ENCODE measurements around the gene LRRC32. TPM values are rescaled to one million over a fixed set of nuclear protein-coding genes. Genes with fewer than 3 reads are reported as not detected.
"Not testable (repeated sequence)": the region's sequence is repeated elsewhere in the genome, so short reads cannot be mapped to it uniquely, and the experiment has no call there.

Gene LRRC32
- total RNA-seq, 2 experiments from 2014 or later: 0.32 to 4.7 TPM

DNA sequence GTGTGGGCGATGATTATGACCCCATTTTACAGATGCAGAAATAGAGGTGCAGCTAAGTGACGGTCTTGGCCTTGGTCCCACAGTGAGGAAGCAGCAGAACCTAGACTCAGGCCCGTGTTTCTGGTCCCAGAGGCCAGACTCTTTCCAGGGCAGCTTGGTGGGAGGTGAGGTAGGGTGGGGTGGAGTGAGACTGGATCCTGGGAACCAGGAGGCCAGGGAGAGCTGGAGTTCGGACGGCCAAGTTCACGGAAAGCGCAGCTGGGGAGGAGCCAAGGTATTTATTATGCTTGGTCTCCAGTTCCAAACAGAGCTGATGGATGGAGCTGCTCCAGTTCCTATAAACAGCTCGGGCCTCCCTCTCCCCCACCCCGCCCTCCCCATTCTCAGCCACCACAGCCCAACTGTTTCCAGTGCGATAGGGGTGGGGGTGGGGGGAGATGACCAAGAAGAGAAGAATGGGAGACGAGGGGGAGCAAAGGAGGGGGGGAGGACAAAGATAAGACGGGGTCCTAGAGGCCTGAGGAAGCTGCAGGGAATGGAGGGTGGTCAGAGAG is 16.2 kb downstream of the LRRC32 start:
- Mint-ChIP-seq H3K27me3 (peaks cover 17% of the 10 kb centered on the region), H3K9me3 (ENCODE audit: low read depth) (no peaks in the 10 kb centered on the region), H3K4me3 (no peak overlapping the region), H3K36me3 (no peaks in the 10 kb centered on the region), H3K4me1 (no peaks in the 10 kb centered on the region), H3K27ac (no peak overlapping the region)
- ATAC-seq (no peak), DNase-seq (no peak)
- CTCF ChIA-PET: no interaction called here

DNA sequence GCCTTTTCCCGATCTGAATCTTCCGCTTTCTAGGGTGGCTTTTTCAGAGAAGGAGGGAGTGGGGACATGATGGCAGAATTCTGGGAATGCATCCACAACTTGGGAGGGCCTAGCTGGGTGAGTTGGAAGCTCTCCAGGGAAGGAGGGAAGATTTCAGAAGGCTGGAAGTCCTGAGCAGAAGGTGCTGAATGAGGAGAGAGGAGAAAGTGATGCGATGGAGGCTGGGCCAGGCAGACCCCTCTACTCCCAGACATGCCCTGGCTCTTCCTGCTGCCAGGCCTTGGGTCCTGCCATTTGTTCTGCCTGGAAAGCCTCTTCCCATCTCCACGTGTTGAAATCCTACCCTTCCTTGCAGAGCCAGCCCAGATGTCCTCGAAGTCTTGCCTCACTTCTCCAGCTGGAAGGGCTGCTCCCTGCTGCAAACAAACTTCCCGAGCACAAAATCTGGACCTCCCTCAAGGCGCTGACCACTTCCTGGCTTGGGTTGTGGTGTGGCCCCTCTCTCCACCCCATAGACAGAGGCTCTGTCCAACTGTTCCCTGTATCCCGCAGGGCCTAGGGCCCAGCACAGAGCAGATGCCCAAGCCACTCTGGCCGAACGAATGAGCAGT is 16.8 kb downstream of the LRRC32 start:
- H3K27ac Mint-ChIP-seq: no peak overlapping the region
- CTCF ChIA-PET: no interaction called here
- no peaks in the 10 kb centered on the region for H3K4me1 Mint-ChIP-seq
- no peak for ATAC-seq
- DNase-seq: no peak
- H3K9me3 Mint-ChIP-seq (ENCODE audit: low read depth): no peaks in the 10 kb centered on the region
- peaks cover 23% of the 10 kb centered on the region for H3K27me3 Mint-ChIP-seq
- no peaks in the 10 kb centered on the region for H3K36me3 Mint-ChIP-seq
- no peak overlapping the region for H3K4me3 Mint-ChIP-seq

DNA sequence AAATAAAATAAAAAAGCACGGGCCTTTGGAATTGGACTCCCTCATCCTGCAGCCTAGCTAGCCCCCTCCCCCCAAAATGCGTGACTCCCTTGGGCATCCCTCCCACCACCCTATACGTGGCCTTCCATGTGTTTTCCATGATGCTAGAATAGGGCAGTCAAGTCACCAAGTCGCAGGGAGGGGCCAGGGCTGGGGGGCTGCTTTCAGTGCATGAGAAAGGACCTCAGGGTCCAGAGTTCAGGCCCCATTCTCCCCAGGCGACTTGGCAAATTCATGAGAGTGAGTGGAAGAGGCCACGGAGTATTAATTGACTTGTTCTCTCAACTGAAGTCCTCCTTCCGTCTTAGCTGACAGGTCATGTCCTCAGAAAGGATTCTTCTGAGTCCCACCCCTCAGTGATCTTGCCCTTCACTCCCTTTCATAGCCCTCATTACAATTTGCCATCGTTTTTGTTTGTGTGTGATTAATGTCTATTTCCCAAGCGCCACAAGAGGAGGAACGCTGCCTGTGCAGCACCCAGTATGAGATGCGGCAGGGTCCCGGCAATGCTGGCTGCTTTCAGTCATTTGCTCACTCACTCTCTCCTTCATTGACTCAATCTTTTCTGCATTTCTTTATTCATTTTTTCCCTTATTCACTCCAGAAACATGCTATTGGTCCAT is 17.4 kb downstream of the LRRC32 start:
- no peak for DNase-seq

DNA sequence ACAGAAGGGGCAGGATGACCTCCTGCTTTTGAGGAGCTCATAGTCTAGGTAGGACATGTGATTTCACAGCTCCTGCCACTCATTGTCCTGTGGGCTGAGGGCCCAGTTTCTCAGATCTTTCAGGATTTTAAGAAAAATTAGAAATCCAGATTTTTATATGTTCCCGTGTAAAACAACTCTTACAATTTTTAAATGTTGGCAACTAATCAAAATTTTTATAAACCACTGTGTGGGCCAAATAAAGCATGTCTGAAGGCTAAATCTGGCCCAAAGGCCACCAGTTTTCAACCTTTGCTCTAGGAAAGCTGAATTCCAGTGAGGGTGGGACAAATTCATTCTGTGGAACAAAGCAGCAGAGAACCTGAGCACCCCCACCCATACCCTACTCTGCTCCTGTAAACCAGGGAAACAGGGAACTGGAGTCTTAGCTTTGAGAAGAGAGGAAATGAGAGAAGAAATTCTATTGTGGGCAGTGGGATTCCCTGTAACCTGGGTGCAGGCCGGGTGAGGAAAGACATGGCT is 20.6 kb downstream of the LRRC32 start:
- DNase-seq (no peak), ATAC-seq (no peak)
- CTCF ChIA-PET: no interaction called here
- peaks cover 57% of the 10 kb centered on the region for H3K27me3 Mint-ChIP-seq
- no peaks in the 10 kb centered on the region for H3K4me1 Mint-ChIP-seq
- H3K27ac Mint-ChIP-seq: no peak overlapping the region
- H3K9me3 Mint-ChIP-seq (ENCODE audit: low read depth): peaks cover 2% of the 10 kb centered on the region
- H3K36me3 Mint-ChIP-seq: no peaks in the 10 kb centered on the region
- no peak overlapping the region for H3K4me3 Mint-ChIP-seq

More for the DNA sequence above, 17.4 kb downstream of the LRRC32 start:
- Mint-ChIP-seq H3K27ac (no peak overlapping the region), H3K27me3 (peaks cover 26% of the 10 kb centered on the region), H3K4me3 (no peak overlapping the region), H3K9me3 (ENCODE audit: low read depth) (no peaks in the 10 kb centered on the region), H3K36me3 (no peaks in the 10 kb centered on the region), H3K4me1 (no peaks in the 10 kb centered on the region)
- CTCF ChIA-PET: no interaction called here
- ATAC-seq: no peak

DNA sequence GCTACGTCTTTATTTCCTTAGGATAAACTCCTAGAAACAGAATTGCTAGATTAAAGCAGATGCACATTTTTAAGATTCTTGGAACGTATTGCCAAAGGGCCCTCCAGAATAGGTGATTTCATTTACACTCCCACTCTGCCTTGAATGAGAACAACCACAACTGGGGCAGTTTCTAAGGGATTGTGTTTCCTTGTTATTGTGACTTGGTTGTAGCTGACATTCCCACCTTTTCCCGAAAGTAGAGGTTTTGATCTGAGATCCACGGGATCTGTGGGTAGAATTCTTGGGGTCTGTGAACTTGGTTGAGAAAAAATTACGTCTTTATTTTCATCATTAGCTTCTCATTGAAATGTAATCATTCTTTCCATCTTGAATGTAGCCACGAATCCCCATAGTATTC is 21.5 kb downstream of the LRRC32 start:
- ATAC-seq (no peak), DNase-seq (no peak)
- Mint-ChIP-seq H3K27ac (no peak overlapping the region), H3K27me3 (peaks cover 66% of the 10 kb centered on the region), H3K9me3 (ENCODE audit: low read depth) (peaks cover 2% of the 10 kb centered on the region), H3K36me3 (no peaks in the 10 kb centered on the region), H3K4me3 (no peak overlapping the region), H3K4me1 (no peaks in the 10 kb centered on the region)
- CTCF ChIA-PET: no interaction called here

DNA sequence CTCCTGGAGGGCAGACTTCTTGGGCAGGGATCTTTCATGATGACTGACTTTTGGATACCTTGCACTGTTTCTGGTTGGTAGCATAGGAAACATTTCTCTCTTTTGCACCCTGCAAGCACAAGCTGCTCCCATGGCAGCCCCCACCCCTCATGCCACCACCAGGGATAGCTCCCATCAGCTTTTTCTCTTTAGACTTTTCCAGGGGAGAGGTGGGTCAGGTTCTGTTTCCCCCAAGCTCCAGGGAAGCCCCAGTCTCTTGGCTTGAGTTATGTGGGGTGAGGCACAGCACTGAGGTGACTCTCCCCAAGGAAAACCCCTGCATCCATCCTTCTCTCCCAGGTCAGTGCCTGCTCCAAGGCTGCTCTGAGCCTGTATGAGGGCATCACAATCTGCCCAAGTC is 22.5 kb downstream of the LRRC32 start:
- no peak overlapping the region for H3K4me3 Mint-ChIP-seq
- H3K27me3 Mint-ChIP-seq: peaks cover 72% of the 10 kb centered on the region
- H3K36me3 Mint-ChIP-seq: no peaks in the 10 kb centered on the region
- H3K27ac Mint-ChIP-seq: no peak overlapping the region
- DNase-seq (no peak), ATAC-seq (no peak)
- CTCF ChIA-PET: no interaction called here
- H3K9me3 Mint-ChIP-seq (ENCODE audit: low read depth): peaks cover 2% of the 10 kb centered on the region
- no peaks in the 10 kb centered on the region for H3K4me1 Mint-ChIP-seq

DNA sequence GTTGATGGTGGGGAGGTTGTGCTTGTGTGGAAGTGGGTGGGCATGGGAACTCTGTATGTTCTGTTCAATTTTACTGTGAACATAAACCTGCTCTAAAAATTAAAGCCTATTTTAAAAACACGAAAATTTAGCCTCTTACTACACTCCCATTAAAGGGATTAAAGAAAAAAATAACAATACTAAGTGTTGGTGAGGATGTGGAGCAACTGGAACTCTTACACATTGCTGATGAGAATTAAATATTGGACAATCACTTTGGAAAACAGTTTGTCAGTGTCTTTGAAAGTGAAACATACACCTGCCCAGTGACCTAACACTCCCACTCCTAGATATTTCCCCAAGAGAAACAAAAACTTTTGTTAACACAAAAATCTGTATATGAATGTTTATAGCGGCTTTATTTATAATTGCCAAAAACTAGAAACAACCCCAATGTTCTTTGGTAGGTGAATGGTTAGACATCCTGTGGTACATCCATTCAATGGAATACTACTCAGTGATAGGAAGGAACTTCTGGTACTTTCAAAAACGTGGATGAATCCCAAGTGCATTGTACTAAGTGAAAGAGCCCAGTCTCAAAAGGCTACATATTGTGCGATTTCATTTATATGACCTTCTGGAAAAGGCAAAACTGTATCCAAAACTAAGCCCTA is 23.5 kb downstream of the LRRC32 start:
- Mint-ChIP-seq H3K9me3 (ENCODE audit: low read depth) (peaks cover 2% of the 10 kb centered on the region), H3K27ac (no peak overlapping the region), H3K36me3 (no peaks in the 10 kb centered on the region), H3K4me1 (no peaks in the 10 kb centered on the region), H3K27me3 (peaks cover 79% of the 10 kb centered on the region), H3K4me3 (no peak overlapping the region)
- DNase-seq (no peak), ATAC-seq (no peak)
- CTCF ChIA-PET: no interaction called here

DNA sequence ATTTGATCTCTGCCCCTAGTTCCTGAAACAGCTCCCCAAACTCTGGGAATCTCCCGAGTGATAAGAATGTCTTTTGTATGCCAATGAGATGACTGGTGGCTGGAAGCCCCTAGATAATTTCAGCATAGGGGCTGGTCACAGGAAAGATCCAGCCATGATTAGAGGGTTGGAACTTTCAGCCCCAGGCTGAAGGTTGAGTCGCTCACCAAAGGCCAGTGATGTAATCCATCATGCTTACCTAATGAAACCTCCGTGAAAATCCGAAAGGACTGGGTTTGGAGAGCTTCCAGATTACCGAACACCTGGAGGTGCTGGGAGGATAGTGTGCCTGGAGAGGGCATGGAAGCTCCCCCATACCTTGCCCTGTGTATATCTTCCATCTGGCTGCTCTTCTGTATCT is 26.0 kb downstream of the LRRC32 start:
- peaks cover 77% of the 10 kb centered on the region for H3K27me3 Mint-ChIP-seq
- DNase-seq (no peak), ATAC-seq (no peak)
- CTCF ChIA-PET: no interaction called here
- no peak overlapping the region for H3K27ac Mint-ChIP-seq
- H3K4me3 Mint-ChIP-seq: no peak overlapping the region
- no peaks in the 10 kb centered on the region for H3K4me1 Mint-ChIP-seq
- H3K36me3 Mint-ChIP-seq: no peaks in the 10 kb centered on the region
- peaks cover 2% of the 10 kb centered on the region for H3K9me3 Mint-ChIP-seq (ENCODE audit: low read depth)

DNA sequence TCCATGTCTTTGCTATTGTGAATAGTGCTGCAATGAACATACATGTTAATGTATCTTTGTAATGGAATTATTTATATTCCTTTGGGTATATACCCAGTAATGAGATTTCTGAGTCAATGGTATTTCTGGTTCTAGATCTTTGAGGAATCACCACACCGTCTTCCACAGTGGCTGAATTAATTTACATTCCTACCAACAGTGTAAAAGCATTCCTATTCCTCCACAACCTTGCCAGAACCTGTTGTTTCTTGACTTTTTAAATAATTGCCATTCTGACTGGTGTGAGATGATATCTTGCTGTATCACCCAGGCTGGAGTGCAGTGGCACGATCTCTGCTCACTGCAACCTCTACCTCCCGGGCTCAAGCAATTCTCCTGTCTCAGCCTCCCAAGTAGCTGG is 26.8 kb downstream of the LRRC32 start:
- H3K4me3 Mint-ChIP-seq; H3K27ac Mint-ChIP-seq; H3K9me3 Mint-ChIP-seq (ENCODE audit: low read depth); H3K4me1 Mint-ChIP-seq; DNase-seq; H3K36me3 Mint-ChIP-seq; ATAC-seq; CTCF ChIA-PET: not testable (repeated sequence)
- peaks cover 76% of the 10 kb centered on the region for H3K27me3 Mint-ChIP-seq

DNA sequence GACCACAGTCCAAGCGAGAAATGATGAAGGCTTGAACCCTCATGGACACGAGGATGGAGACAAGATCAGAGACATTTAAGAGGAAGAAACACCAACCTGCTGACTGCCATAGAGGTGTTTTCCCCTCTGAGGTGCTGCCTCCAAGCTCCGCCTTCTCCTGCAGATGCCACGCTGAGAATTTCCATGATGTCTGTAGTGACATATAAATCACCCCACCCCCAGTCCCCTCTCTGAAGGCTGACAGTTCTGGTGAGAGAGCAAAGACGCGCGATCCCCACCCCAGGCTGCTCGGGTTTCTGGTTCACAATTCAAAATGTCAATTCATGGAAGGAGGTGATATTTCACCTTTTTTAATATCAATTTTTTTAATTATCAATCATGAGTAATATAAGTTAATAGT is 28.2 kb downstream of the LRRC32 start:
- DNase-seq: no peak
- Mint-ChIP-seq H3K27me3 (peaks cover 71% of the 10 kb centered on the region), H3K36me3 (no peaks in the 10 kb centered on the region), H3K4me3 (no peak overlapping the region), H3K27ac (no peak overlapping the region), H3K4me1 (no peaks in the 10 kb centered on the region), H3K9me3 (ENCODE audit: low read depth) (peaks cover 1% of the 10 kb centered on the region)
- ATAC-seq: no peak
- CTCF ChIA-PET: no interaction called here

DNA sequence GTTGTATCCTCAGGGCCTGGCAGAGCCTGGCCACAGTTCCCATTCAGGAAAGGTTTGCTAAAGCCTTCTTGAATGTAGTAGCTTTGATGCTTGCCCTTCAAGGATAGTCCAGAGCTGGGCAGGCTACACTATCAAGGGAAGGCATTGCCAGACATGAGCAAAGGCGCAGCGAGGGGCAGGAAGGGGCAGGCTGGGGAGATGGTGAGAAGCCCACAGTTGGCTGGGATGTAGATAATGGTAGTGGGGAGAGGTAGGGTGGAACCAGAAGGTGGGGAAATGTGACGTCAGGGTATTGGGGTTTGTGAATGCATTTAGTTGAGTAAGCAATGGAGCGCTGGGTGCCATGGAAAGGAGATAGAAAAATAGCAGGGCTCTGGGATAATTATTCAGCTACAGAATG is 28.6 kb downstream of the LRRC32 start:
- DNase-seq (no peak), ATAC-seq (no peak)
- Mint-ChIP-seq H3K27me3 (peaks cover 67% of the 10 kb centered on the region), H3K4me3 (no peak overlapping the region), H3K9me3 (ENCODE audit: low read depth) (no peaks in the 10 kb centered on the region), H3K27ac (no peak overlapping the region), H3K4me1 (no peaks in the 10 kb centered on the region), H3K36me3 (no peaks in the 10 kb centered on the region)
- CTCF ChIA-PET: no interaction called here

DNA sequence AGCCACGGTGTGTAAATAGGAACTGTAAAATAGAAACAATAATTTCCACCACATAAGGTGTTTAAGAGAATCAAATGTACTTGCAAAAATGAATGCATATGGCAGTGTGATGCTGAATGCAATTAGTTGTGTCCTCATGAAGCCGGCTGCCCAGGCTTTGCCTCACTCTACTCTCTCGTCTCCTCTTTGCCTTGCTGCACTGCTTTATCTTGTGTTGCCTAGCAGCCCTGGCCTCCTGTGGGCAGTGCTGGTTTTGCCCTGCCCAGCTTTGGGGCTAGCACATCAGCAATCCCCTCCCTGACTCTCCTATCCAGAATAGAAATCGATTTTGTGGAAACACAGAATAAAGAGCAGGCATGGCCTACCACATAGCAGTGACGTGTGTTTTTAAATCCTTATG is 30.0 kb downstream of the LRRC32 start:
- Mint-ChIP-seq H3K27me3 (peaks cover 55% of the 10 kb centered on the region), H3K36me3 (no peaks in the 10 kb centered on the region), H3K9me3 (ENCODE audit: low read depth) (no peaks in the 10 kb centered on the region), H3K4me3 (no peak overlapping the region), H3K27ac (no peak overlapping the region), H3K4me1 (no peaks in the 10 kb centered on the region)
- ATAC-seq (no peak), DNase-seq (no peak)
- CTCF ChIA-PET: no interaction called here

DNA sequence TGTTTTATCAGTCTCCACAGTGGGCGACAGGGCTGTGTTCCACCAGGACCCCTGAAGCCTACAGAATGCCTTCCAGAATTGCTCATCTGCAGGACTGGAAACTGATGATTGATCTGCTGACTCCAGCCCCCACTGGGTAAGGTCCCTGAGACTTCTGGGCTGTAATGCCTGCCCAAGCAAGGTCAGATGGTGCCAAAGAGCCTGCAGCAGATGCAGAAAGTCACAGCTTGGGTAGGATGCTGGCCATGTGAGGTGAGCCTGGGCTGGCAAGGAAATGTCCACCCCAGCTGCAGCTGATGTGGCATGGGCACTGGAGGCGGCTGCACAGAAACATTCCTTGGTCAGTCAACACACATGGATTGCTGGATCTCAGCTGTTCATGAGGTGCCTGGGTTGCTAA is 30.9 kb downstream of the LRRC32 start:
- Mint-ChIP-seq H3K9me3 (ENCODE audit: low read depth) (no peaks in the 10 kb centered on the region), H3K27me3 (peaks cover 56% of the 10 kb centered on the region), H3K36me3 (no peaks in the 10 kb centered on the region), H3K4me3 (no peak overlapping the region), H3K27ac (no peak overlapping the region), H3K4me1 (no peaks in the 10 kb centered on the region)
- CTCF ChIA-PET: no interaction called here
- DNase-seq: no peak
- no peak for ATAC-seq

Measured in activated CD8-positive, alpha-beta memory T cell treated with anti-CD3 and anti-CD28 coated beads, Interleukin-2, amount 10 ng/mL, durations not matched to agents 7 days and 5 days (primary cell).